GM12878 (cell line): Measurements from ENCODE around the gene TMEM120B. TPM values are rescaled to one million over a fixed set of nuclear protein-coding genes. Genes with fewer than 3 reads are reported as not detected.
A peak's percentile ranks its signal among the peaks of the same experiment; 100 is the strongest.

Experiments used
- ATAC-seq: fragments of 200-7000 bp; cut with Tn5 transposase; 3 replicates; pipeline ENCODE4 v1.9.1; 2020; ENCODE audit warnings: mild to moderate bottlenecking, moderate library complexity
- BruUV-seq: library from RNA; stranded (reverse); fragments of 400-500 nt; replicated peaks from 2 replicates; lab custom pipeline; 2021; lab: Mats Ljungman, UMichigan
- CTCF ChIA-PET: fragments of 300-600 bp; sonication (Branson Sonifier 250); formaldehyde crosslinking; extraction: SDS; loops from one replicate; lab custom pipeline; 2021; ENCODE audit warnings: inconsistent platforms; lab: Yijun Ruan, JAX
- POLR2A ChIA-PET: fragments of 350-600 bp; formaldehyde crosslinking; extraction: SDS; loops from one replicate; lab custom pipeline; 2021; ENCODE audit warnings: inconsistent platforms; lab: Charles Lee
- RAD21 ChIA-PET: fragments of 300-600 bp; sonication (Branson Sonifier 250); formaldehyde crosslinking; loops from one replicate; lab custom pipeline; 2023; ENCODE audit warnings: antibody characterized with exemption; ENCODE audit not compliant: unreplicated experiment; lab: Charles Lee
- SMC1A ChIA-PET: fragments of 300-600 bp; sonication (Branson Sonifier 250); formaldehyde crosslinking; loops from one replicate; lab custom pipeline; 2023; ENCODE audit not compliant: unreplicated experiment, uncharacterized antibody; lab: Charles Lee
- DNase-seq: peaks from one replicate; pipeline ENCODE4 v3.0.0-alpha.2; 2011; ENCODE audit warnings: low read depth, low spot score
- FAIRE-seq: peaks from 3 replicates; lab custom pipeline; 2011; peaks lifted over from hg19 to GRCh38; lab: Jason Lieb, UNC
- H2AFZ ChIP-seq: 2 replicates; pipeline ENCODE4 v1.6.0; 2011; ENCODE audit warnings: low read depth, low read length, control low read depth; ENCODE audit not compliant: control insufficient read depth
- H3K27ac ChIP-seq: 2 replicates; pipeline ENCODE4 v1.5.1; 2011; ENCODE audit warnings: control low read depth; ENCODE audit not compliant: control insufficient read depth, insufficient read depth
- H3K27me3 ChIP-seq, 2 experiments: replicated peaks in 1 of 2; 2 replicates each; pipeline versions ENCODE4 v1.6.0 to v1.6.1; 2011; ENCODE audit warnings: low read length in 1 of 2; ENCODE audit not compliant: control insufficient read depth in 2 of 2, insufficient read depth in 2 of 2
- H3K36me3 ChIP-seq, 2 experiments: 2 replicates each; pipeline ENCODE4 v1.5.1; 2011; ENCODE audit warnings: low read length in 1 of 2; ENCODE audit not compliant: control insufficient read depth in 2 of 2, insufficient read depth in 2 of 2
- H3K4me1 ChIP-seq: 2 replicates; pipeline ENCODE4 v1.6.1; 2011; ENCODE audit warnings: mild to moderate bottlenecking, low read length, moderate library complexity, mixed read lengths; ENCODE audit not compliant: control insufficient read depth, insufficient read depth
- H3K4me2 ChIP-seq: 2 replicates; pipeline ENCODE4 v1.6.0; 2011; ENCODE audit warnings: control low read depth; ENCODE audit not compliant: control insufficient read depth, insufficient read depth
- H3K4me3 ChIP-seq: fragments of 200-600 bp; sonication (generic); 2 replicates; pipeline ENCODE4 v1.5.1; 2016
- H3K79me2 ChIP-seq: 2 replicates; pipeline ENCODE4 v1.6.0; 2011; ENCODE audit warnings: low read length; ENCODE audit not compliant: control insufficient read depth, insufficient read depth
- H3K9ac ChIP-seq: 2 replicates; pipeline ENCODE4 v1.8.0; 2011; ENCODE audit warnings: low read length, control low read depth, mixed read lengths; ENCODE audit not compliant: control insufficient read depth, insufficient read depth
- H3K9me3 ChIP-seq: replicated peaks from 3 replicates; pipeline ENCODE4 v1.5.1; 2011; ENCODE audit warnings: mild to moderate bottlenecking, low read length; ENCODE audit not compliant: control insufficient read depth, insufficient read depth
- H4K20me1 ChIP-seq: 2 replicates; pipeline ENCODE4 v1.6.0; 2011; ENCODE audit not compliant: control insufficient read depth, insufficient read depth
- BCL3 ChIP-seq: IDR thresholded peaks from 2 replicates; pipeline ENCODE4 v1.6.1; 2011; ENCODE audit warnings: borderline replicate concordance, low read depth, mild to moderate bottlenecking, moderate library complexity, low read length; ENCODE audit not compliant: insufficient read depth, poor library complexity, severe bottlenecking
- CHD2 ChIP-seq: IDR thresholded peaks from 2 replicates; pipeline ENCODE4 v1.6.1; 2011; ENCODE audit warnings: low read depth, low read length, improper control_type of control experiment, borderline replicate concordance
- E2F8 ChIP-seq: fragments of 450-650 bp; IDR thresholded peaks from 2 replicates; pipeline ENCODE4 v1.6.1; 2018; ENCODE audit warnings: mild to moderate bottlenecking, low read depth, moderate library complexity; ENCODE audit not compliant: partially characterized antibody
- ETV6 ChIP-seq, 2 experiments: fragments of 450-650 bp in 1 of 2; IDR thresholded peaks in 1 of 2; conservative IDR thresholded peaks in 1 of 2; 2 replicates each; pipeline ENCODE4 v1.6.1; 2014; ENCODE audit warnings: antibody characterized with exemption in 1 of 2, borderline replicate concordance in 1 of 2, low read depth in 1 of 2, mild to moderate bottlenecking in 1 of 2, moderate library complexity in 1 of 2
- FOXK2 ChIP-seq: fragments of 450-650 bp; IDR thresholded peaks from 2 replicates; pipeline ENCODE4 v1.6.1; 2017; ENCODE audit warnings: mild to moderate bottlenecking, moderate library complexity
- MEF2B ChIP-seq: fragments of 450-650 bp; IDR thresholded peaks from 2 replicates; pipeline ENCODE4 v1.6.1; 2018; ENCODE audit warnings: mild to moderate bottlenecking, moderate library complexity; ENCODE audit not compliant: partially characterized antibody, poor library complexity, severe bottlenecking
- POU2F2 ChIP-seq: IDR thresholded peaks from 3 replicates; pipeline ENCODE4 v1.6.1; 2011; ENCODE audit warnings: low read depth, mild to moderate bottlenecking, low read length, borderline replicate concordance
- RB1 ChIP-seq: fragments of 450-650 bp; formaldehyde crosslinking; IDR thresholded peaks from 2 replicates; pipeline ENCODE4 v1.6.1; 2017; ENCODE audit warnings: mild to moderate bottlenecking, borderline replicate concordance
- SMC3 ChIP-seq: IDR thresholded peaks from 2 replicates; pipeline ENCODE4 v1.6.1; 2011; ENCODE audit warnings: low read length, improper control_type of control experiment, borderline replicate concordance
- SREBF2 ChIP-seq: IDR thresholded peaks from 2 replicates; pipeline ENCODE4 v1.6.1; 2012; ENCODE audit warnings: mild to moderate bottlenecking, low read length
- SRF ChIP-seq, 2 experiments: IDR thresholded peaks; 2 replicates each; pipeline ENCODE4 v1.6.1; 2011; ENCODE audit warnings: low read depth in 2 of 2, low read length in 2 of 2, mild to moderate bottlenecking in 1 of 2, moderate library complexity in 1 of 2
- STAT3 ChIP-seq: IDR thresholded peaks from 2 replicates; pipeline ENCODE4 v1.6.1; 2011; ENCODE audit warnings: low read depth, low read length, improper control_type of control experiment
- TCF12 ChIP-seq: IDR thresholded peaks from 2 replicates; pipeline ENCODE4 v1.6.1; 2011; ENCODE audit warnings: low read depth, mild to moderate bottlenecking, low read length
- USF1 ChIP-seq: IDR thresholded peaks from 2 replicates; pipeline ENCODE4 v1.6.1; 2011; ENCODE audit warnings: borderline replicate concordance, low read depth, mild to moderate bottlenecking, moderate library complexity, mixed read lengths, low read length; ENCODE audit not compliant: insufficient read depth; ENCODE audit errors: extremely low read length
- ZBED1 ChIP-seq: IDR thresholded peaks from 2 replicates; pipeline ENCODE4 v1.6.1; 2016; ENCODE audit warnings: borderline replicate concordance
- WGBS: methylation state at CpG from one replicate; pipeline ENCODE4 v1.1.6; 2016; ENCODE audit warnings: low lambda C conversion rate; ENCODE audit not compliant: insufficient replicate concordance, insufficient coverage; ENCODE audit errors: missing lambda C conversion rate; 5-methylcytosine and 5-hydroxymethylcytosine counted together
- in situ Hi-C: fragments of 300-500 bp; cut with MboI; formaldehyde crosslinking; loops from 9 replicates; pipeline ENCODE4 v1.14.3; 2018; ENCODE audit warnings: mixed read lengths
- intact Hi-C: fragments of 100-400 bp; cut with micrococcal nuclease; formaldehyde crosslinking; loops from one replicate; pipeline ENCODE4 v1.14.2; 2022; ENCODE audit not compliant: unreplicated experiment
- polyA plus RNA-seq, 11 experiments: library from polyadenylated mRNA; depleted of rRNA in 4 of 11; unstranded in 6 of 11; stranded (reverse) in 5 of 11; fragments of >200 nt; fragmentation: Nextera tagmentation in 4 of 11; fragmentation: Illumina TruSeq in 1 of 11; extraction: Ambion mirVana in 4 of 11; extraction: Trizol in 1 of 11; gene quantifications; 1 replicate in 1 of 11; 2 replicates in 10 of 11; pipeline versions ENCODE4 v1.2.1 to v1.2.3, GENCODE V29; 2011 to 2016; ENCODE audit warnings: inconsistent platforms in 2 of 11, missing spikeins in 2 of 11, low read depth in 1 of 11
- total RNA-seq, 4 experiments: library from RNA; depleted of rRNA in 3 of 4; stranded (reverse); fragments of >200 nt in 3 of 4; fragmentation: Illumina TruSeq in 1 of 4; extraction: Trizol in 1 of 4; gene quantifications; 2 replicates each; pipeline versions ENCODE4 v1.2.1 to v1.2.3, GENCODE V29; 2013 to 2021

TMEM120B gene
- total and polyA plus RNA-seq, 10 of the 15 experiments (the other 5 are each of a cell fraction or from before 2014, with no cell fraction given) = 4.0 to 26.2 (median 9.2) TPM

GRCh38 chr12:121793440-121793837, 80.9 kb downstream of the TMEM120B start, which contains the start of gene RHOF:
RHOF (minus strand) TSS chr12:121793688; CDS start chr12:121793633, 55 bp downstream.
- H3K27ac ChIP-seq = peak within 1 kb of the TSS; percentile 75
- ChIA-PET SMC1A (interaction anchor here (1.1 to 10.5 kb wide), 15 partner anchors 10 to 373 kb away, joined by 3 to 226 read pairs (median 9); partner anchors contain the start of genes PSMD9 and SETD1B), CTCF (interaction anchor here (0.6 to 16.2 kb wide), 24 partner anchors 14 to 369 kb away, joined by 3 to 565 read pairs (median 12); partner anchors contain the start of genes CFAP251, PSMD9, SETD1B and TMEM120B), RAD21 (interaction anchor here (0.6 to 11.7 kb wide), 17 partner anchors 13 to 441 kb away, joined by 3 to 395 read pairs (median 10); partner anchors contain the start of genes ANAPC5, ORAI1, PSMD9 and SETD1B), POLR2A (interaction anchor here (0.7 to 7.9 kb wide), 8 partner anchors 10 to 82 kb away, joined by 4 to 155 read pairs (median 16); partner anchors contain the start of genes SETD1B and TMEM120B)
- under 1% methylated on average over 24 of the region's 36 CpGs for WGBS
- H3K79me2 ChIP-seq = peaks cover 57% of the 10 kb centered on the region
- H3K27me3 ChIP-seq = no peaks in the 10 kb centered on the region
- peak; percentile 52 for ATAC-seq
- H3K4me2 ChIP-seq = peak within 1 kb of the TSS; percentile 93
- H3K4me1 ChIP-seq = peaks cover 44% of the 10 kb centered on the region
- DNase-seq = no peak
- no peaks in the 10 kb centered on the region for H3K9me3 ChIP-seq
- in situ Hi-C loops = loop anchor here (5.0 kb wide), 1 partner anchor 101 kb away; no protein-coding TSS in a partner anchor
- H3K4me3 ChIP-seq = peak within 1 kb of the TSS; percentile 97
- H2AFZ ChIP-seq = peak within 1 kb of the TSS; percentile 73
- H3K36me3 ChIP-seq = peaks cover 4 to 10% of the 10 kb centered on the region in 2 experiments; a peak in 2 of 4 replicates
- intact Hi-C loops = no loop called here
- no peaks in the 10 kb centered on the region; the same call in 1 of the 2 replicates for H4K20me1 ChIP-seq
- peak within 1 kb of the TSS; percentile 83 for H3K9ac ChIP-seq
- no TSS peak for BruUV-seq
- FAIRE-seq = no peak
- TF ChIP-seq SREBF2 = no peak
- TF ChIP-seq SMC3 = no peak
- no peak for TF ChIP-seq USF1
- no peak for TF ChIP-seq ZBED1
- no peak for TF ChIP-seq E2F8
- TF ChIP-seq TCF12 = 0 out of 2 replicates have a peak, but pooled peaks have one; percentile 41
- peak; percentile 47; the same call in 2 of the 3 replicates for TF ChIP-seq POU2F2
- TF ChIP-seq MEF2B = no peak
- no peak for TF ChIP-seq SRF (IDR thresholded peaks at IDR 0.05; ENCODE audit: low read depth in 2 of 2, low read length in 2 of 2)
- no peak for TF ChIP-seq BCL3
- no peak for TF ChIP-seq CHD2
- TF ChIP-seq FOXK2 = no peak
- TF ChIP-seq RB1 = no peak
- TF ChIP-seq ETV6 (conservative IDR thresholded peaks at IDR 0.05 in 1 of 2, IDR thresholded peaks at IDR 0.05 in 1 of 2; ENCODE audit: borderline replicate concordance in 1 of 2, low read depth in 1 of 2) = no peak
- no peak for TF ChIP-seq STAT3
